Karpas-422 (cell line): ENCODE measurements around the gene NR3C1. TPM values are rescaled to one million over a fixed set of nuclear protein-coding genes. Genes with fewer than 3 reads are reported as not detected.

ENCODE experiments used
- DNase-seq: peaks from one replicate; pipeline ENCODE4 v3.0.0-alpha.2; 2015
- H2AFZ ChIP-seq: fragments of 200-600 bp; sonication (generic); 2 replicates; pipeline ENCODE4 v1.6.1; 2014; ENCODE audit warnings: antibody characterized with exemption, low read length, mixed read lengths
- H3K27ac ChIP-seq: fragments of 200-600 bp; sonication (generic); 2 replicates; pipeline ENCODE4 v1.5.1; 2014; ENCODE audit warnings: mild to moderate bottlenecking, low read length, moderate library complexity
- H3K27me3 ChIP-seq: fragments of 200-600 bp; sonication (generic); 2 replicates; pipeline ENCODE4 v1.6.1; 2014; ENCODE audit warnings: low read length, mixed read lengths
- H3K36me3 ChIP-seq: fragments of 200-600 bp; sonication (generic); 2 replicates; pipeline ENCODE4 v1.6.1; 2014; ENCODE audit warnings: low read length, mixed read lengths; ENCODE audit not compliant: insufficient read depth
- H3K4me1 ChIP-seq: fragments of 200-600 bp; sonication (generic); 2 replicates; pipeline ENCODE4 v1.6.1; 2014; ENCODE audit warnings: mild to moderate bottlenecking, low read length, mixed read lengths
- H3K4me2 ChIP-seq: fragments of 200-600 bp; sonication (generic); 2 replicates; pipeline ENCODE4 v1.6.1; 2014; ENCODE audit warnings: low read length, low read depth, mild to moderate bottlenecking; ENCODE audit not compliant: poor library complexity, severe bottlenecking
- H3K4me3 ChIP-seq: fragments of 200-600 bp; sonication (generic); 2 replicates; pipeline ENCODE4 v1.5.1; 2014; ENCODE audit warnings: mild to moderate bottlenecking, antibody characterized with exemption, low read length, mixed read lengths
- H3K79me2 ChIP-seq: fragments of 200-600 bp; sonication (generic); 2 replicates; pipeline ENCODE4 v1.6.1; 2014; ENCODE audit warnings: mild to moderate bottlenecking, low read length, mixed read lengths
- H3K9ac ChIP-seq: fragments of 200-600 bp; sonication (generic); 2 replicates; pipeline ENCODE4 v1.6.0; 2014; ENCODE audit warnings: low read length
- H3K9me2 ChIP-seq: fragments of 200-600 bp; sonication (generic), shearing (Covaris generic); replicated peaks from 2 replicates; pipeline ENCODE4 v1.6.0; 2014; ENCODE audit warnings: mild to moderate bottlenecking, low read length, moderate library complexity; ENCODE audit not compliant: insufficient read depth
- H3K9me3 ChIP-seq: fragments of 300-700, 200-600 bp; sonication (generic); 2 replicates; pipeline ENCODE4 v1.6.1; 2014; ENCODE audit warnings: low read length, mixed read lengths
- H4K20me1 ChIP-seq: fragments of 200-600 bp; sonication (generic); 2 replicates; pipeline ENCODE4 v1.6.1; 2014; ENCODE audit warnings: mild to moderate bottlenecking, antibody characterized with exemption, low read length, low read depth; ENCODE audit not compliant: insufficient read depth
- total RNA-seq: library from RNA; depleted of rRNA; stranded (reverse); fragments of >200 nt; shearing (Covaris generic); gene quantifications from 2 replicates; pipeline ENCODE4 v1.2.3, GENCODE V29; 2014; ENCODE audit warnings: low replicate concordance

Gene NR3C1
- total RNA-seq, 1 experiment from 2014 or later, result 364 TPM

GRCh38 chr5:143431789-143432188, 28.3 kb upstream of the NR3C1 start:
- peak overlapping the region; percentile 74 for H3K4me3 ChIP-seq
- peak; percentile 69 for DNase-seq

GRCh38 chr5:143428738-143429420, 25.4 kb upstream of the NR3C1 start:
- Histone ChIP-seq H3K4me3 (no peak overlapping the region), H3K9me2 (no peaks in the 10 kb centered on the region), H3K27ac (peak overlapping the region; percentile 44), H3K4me1 (peaks cover 83% of the 10 kb centered on the region), H4K20me1 (no peaks in the 10 kb centered on the region), H3K9ac (no peak overlapping the region), H3K9me3 (no peaks in the 10 kb centered on the region), H3K79me2 (peaks cover 93% of the 10 kb centered on the region), H3K36me3 (peaks cover 57% of the 10 kb centered on the region), H3K4me2 (peak overlapping the region; percentile 42), H2AFZ (no peak overlapping the region), H3K27me3 (no peaks in the 10 kb centered on the region)
- DNase-seq, result no peak

More at GRCh38 chr5:143431789-143432188, 28.3 kb upstream of the NR3C1 start:
- H2AFZ ChIP-seq, result no peak overlapping the region
- no peaks in the 10 kb centered on the region for H3K27me3 ChIP-seq
- H3K9me3 ChIP-seq, result no peaks in the 10 kb centered on the region
- no peaks in the 10 kb centered on the region for H4K20me1 ChIP-seq
- H3K9ac ChIP-seq, result peak overlapping the region; percentile 82
- H3K36me3 ChIP-seq, result peaks cover 34% of the 10 kb centered on the region
- peaks cover 87% of the 10 kb centered on the region for H3K4me1 ChIP-seq
- peak overlapping the region; percentile 93 for H3K4me2 ChIP-seq
- no peaks in the 10 kb centered on the region for H3K9me2 ChIP-seq
- H3K79me2 ChIP-seq, result peaks cover 75% of the 10 kb centered on the region
- H3K27ac ChIP-seq, result peak overlapping the region; percentile 96

- DNase-seq, result no peak
Measured at GRCh38 chr5:143428155-143428554, 24.7 kb upstream of the NR3C1 start.

GRCh38 chr5:143427122-143427735, 23.7 kb upstream of the NR3C1 start:
- Histone ChIP-seq H3K36me3 (peaks cover 67% of the 10 kb centered on the region), H3K9me2 (no peaks in the 10 kb centered on the region), H4K20me1 (no peaks in the 10 kb centered on the region), H3K4me3 (no peak overlapping the region), H3K9me3 (no peaks in the 10 kb centered on the region), H3K27ac (peak overlapping the region; percentile 44), H3K27me3 (no peaks in the 10 kb centered on the region), H3K9ac (no peak overlapping the region), H3K4me2 (peak overlapping the region; percentile 7), H3K4me1 (peaks cover 88% of the 10 kb centered on the region), H3K79me2 (peaks cover 94% of the 10 kb centered on the region), H2AFZ (no peak overlapping the region)
- no peak for DNase-seq

More at GRCh38 chr5:143428155-143428554, 24.7 kb upstream of the NR3C1 start:
- Histone ChIP-seq H2AFZ (no peak overlapping the region), H3K9me2 (no peaks in the 10 kb centered on the region), H3K36me3 (peaks cover 61% of the 10 kb centered on the region), H3K4me1 (peaks cover 86% of the 10 kb centered on the region), H3K9me3 (no peaks in the 10 kb centered on the region), H3K79me2 (peaks cover 94% of the 10 kb centered on the region), H3K4me2 (peak overlapping the region; percentile 7), H3K27ac (peak overlapping the region; percentile 44), H3K9ac (no peak overlapping the region), H4K20me1 (no peaks in the 10 kb centered on the region), H3K27me3 (no peaks in the 10 kb centered on the region), H3K4me3 (no peak overlapping the region)

- peak; percentile 46 for DNase-seq
- H3K9me3 ChIP-seq, result no peaks in the 10 kb centered on the region
- H3K4me2 ChIP-seq, result no peak overlapping the region
- H3K9me2 ChIP-seq, result no peaks in the 10 kb centered on the region
- no peaks in the 10 kb centered on the region for H4K20me1 ChIP-seq
- no peaks in the 10 kb centered on the region for H3K27me3 ChIP-seq
- H3K79me2 ChIP-seq, result peaks cover 94% of the 10 kb centered on the region
- no peak overlapping the region for H3K4me3 ChIP-seq
- H2AFZ ChIP-seq, result no peak overlapping the region
- peaks cover 67% of the 10 kb centered on the region for H3K36me3 ChIP-seq
- H3K4me1 ChIP-seq, result peaks cover 88% of the 10 kb centered on the region
- peak overlapping the region; percentile 59 for H3K27ac ChIP-seq
- H3K9ac ChIP-seq, result no peak overlapping the region
Measured at GRCh38 chr5:143426437-143426991, 23.0 kb upstream of the NR3C1 start.

- no peak for DNase-seq
- H3K36me3 ChIP-seq, result peaks cover 63% of the 10 kb centered on the region
- peak overlapping the region; percentile 23 for H3K4me2 ChIP-seq
- no peak overlapping the region for H3K4me3 ChIP-seq
- no peak overlapping the region for H3K9ac ChIP-seq
- peaks cover 89% of the 10 kb centered on the region for H3K4me1 ChIP-seq
- no peaks in the 10 kb centered on the region for H4K20me1 ChIP-seq
- H3K79me2 ChIP-seq, result peaks cover 95% of the 10 kb centered on the region
- H2AFZ ChIP-seq, result no peak overlapping the region
- H3K9me3 ChIP-seq, result no peaks in the 10 kb centered on the region
- no peaks in the 10 kb centered on the region for H3K9me2 ChIP-seq
- H3K27ac ChIP-seq, result peak overlapping the region; percentile 59
- H3K27me3 ChIP-seq, result no peaks in the 10 kb centered on the region
Measured at GRCh38 chr5:143425835-143426234, 22.3 kb upstream of the NR3C1 start.

GRCh38 chr5:143418140-143418866, 14.8 kb upstream of the NR3C1 start:
- DNase-seq, result no peak
- H2AFZ ChIP-seq, result no peak overlapping the region
- peak overlapping the region; percentile 98 for H3K27ac ChIP-seq
- peaks cover 98% of the 10 kb centered on the region for H3K4me1 ChIP-seq
- peak overlapping the region; percentile 49 for H3K4me3 ChIP-seq
- no peaks in the 10 kb centered on the region for H3K27me3 ChIP-seq
- H3K36me3 ChIP-seq, result 0 out of 2 replicates have a peak, but pooled peaks cover 7% of the 10 kb centered on the region
- H3K9me3 ChIP-seq, result no peaks in the 10 kb centered on the region
- H3K4me2 ChIP-seq, result peak overlapping the region; percentile 84
- H4K20me1 ChIP-seq, result no peaks in the 10 kb centered on the region
- peaks cover 98% of the 10 kb centered on the region for H3K79me2 ChIP-seq
- H3K9me2 ChIP-seq, result no peaks in the 10 kb centered on the region
- H3K9ac ChIP-seq, result peak overlapping the region; percentile 51
